Measurements from ENCODE around the gene CD209. TPM values are rescaled to one million over a fixed set of nuclear protein-coding genes. Genes with fewer than 3 reads are reported as not detected.

Gene CD209
- total and polyA plus RNA-seq, 2 donors (not counting 3 experiments of a cell fraction or from before 2014, with no cell fraction given): not detected

DNA sequence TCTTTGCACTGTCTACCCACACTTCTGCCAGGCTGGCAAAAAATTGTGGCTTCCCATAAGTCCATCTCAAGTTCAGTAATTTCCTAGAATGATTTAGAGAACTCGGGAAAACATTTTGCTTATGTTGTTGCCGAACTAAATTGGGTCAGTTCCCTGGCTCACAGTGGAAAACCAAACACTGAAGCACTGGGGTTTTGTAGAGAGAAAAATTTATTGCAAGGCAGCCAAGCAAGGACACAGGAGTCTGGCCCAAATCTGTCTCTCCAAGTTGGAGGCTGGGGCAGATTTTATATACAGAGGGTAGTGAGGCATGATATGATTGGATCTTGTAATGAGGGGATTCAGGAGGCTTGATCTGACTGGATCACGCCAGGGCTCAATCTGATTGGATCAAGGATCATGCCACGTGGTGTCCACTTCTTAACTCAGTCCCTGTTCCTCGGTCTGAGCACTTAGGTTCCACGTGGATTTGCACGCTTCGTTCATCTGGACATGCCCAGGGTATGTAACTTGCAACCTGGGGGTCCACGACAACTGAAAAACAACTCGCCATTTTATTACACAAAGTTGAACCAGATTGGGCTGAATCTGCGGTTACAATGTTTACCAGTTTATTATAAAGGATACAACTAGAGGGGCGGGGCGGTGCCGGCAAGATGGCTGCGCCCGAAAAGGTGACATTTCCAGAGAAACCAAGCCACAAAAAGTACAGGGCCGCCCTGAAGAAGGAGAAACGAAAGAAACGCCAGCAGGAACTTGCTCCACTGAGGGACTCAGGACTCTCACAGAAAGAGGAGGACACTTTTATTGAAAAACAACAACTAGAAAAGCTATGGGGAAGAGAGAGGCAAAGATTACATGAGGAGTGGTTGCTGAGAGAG, 7.3 kb downstream of the CD209 start:
- no TSS peak for BruUV-seq (replicated peaks)
- H3K4me2 ChIP-seq (ENCODE audit: insufficient read depth, low read length): no peak overlapping the region
- H2AFZ ChIP-seq (ENCODE audit: low read depth, low read length): no peak overlapping the region
- no peaks in the 10 kb centered on the region for H3K9me3 ChIP-seq (replicated peaks; ENCODE audit: control insufficient read depth, insufficient read depth, low read length)
- H3K27ac ChIP-seq (ENCODE audit: insufficient read depth, low read depth, low read length): no peak overlapping the region
- H3K4me1 ChIP-seq (ENCODE audit: control insufficient read depth, extremely low read depth, insufficient read depth, low read length): no peaks in the 10 kb centered on the region
- H3K9ac ChIP-seq (replicated peaks; ENCODE audit: extremely low read depth, insufficient read depth, low read length): no peak overlapping the region
- CTCF ChIA-PET: interaction anchor here (0.7 to 1.4 kb wide), 4 partner anchors 8 to 60 kb away, joined by 3 to 6 read pairs (median 3); partner anchors contain the start of gene CD209
- DNase-seq (ENCODE audit: low read depth, low spot score): no peak
- H3K4me3 ChIP-seq (replicated peaks in 1 of 3; ENCODE audit: insufficient read depth in 1 of 3, low read depth in 1 of 3, low read length in 3 of 3): no peak overlapping the region
- no peak for FAIRE-seq
- POLR2A ChIA-PET: no interaction called here
- TF ChIP-seq MAX (IDR thresholded peaks at IDR 0.05; ENCODE audit: insufficient read depth, insufficient read length): no peak
- no peak for TF ChIP-seq POLR2AphosphoS5 (IDR thresholded peaks at IDR 0.05; ENCODE audit: insufficient read depth, low read depth, low read length)
- TF ChIP-seq JUN (IDR thresholded peaks at IDR 0.05; ENCODE audit: borderline replicate concordance, insufficient read depth, insufficient read length, low read depth): no peak
- no peak for TF ChIP-seq GATA2 (IDR thresholded peaks at IDR 0.05; ENCODE audit: insufficient read depth, insufficient read length, low read depth, low read length)
- TF ChIP-seq FOS (IDR thresholded peaks at IDR 0.05; ENCODE audit: borderline replicate concordance, insufficient read depth, low read length): no peak
- TF ChIP-seq POLR2A (IDR thresholded peaks at IDR 0.05; ENCODE audit: low read depth, low read length): no peak
- no peak for TF ChIP-seq MYC (IDR thresholded peaks at IDR 0.05; ENCODE audit: low read depth, low read length)
- TF ChIP-seq EZH2 (IDR thresholded peaks at IDR 0.05; ENCODE audit: borderline replicate concordance, low read depth, low read length, severe bottlenecking): no peak
- TF ChIP-seq CTCF (IDR thresholded peaks at IDR 0.05; ENCODE audit: extremely low read depth in 1 of 2, insufficient read depth in 1 of 2, low read depth in 1 of 2, low read length in 2 of 2): no peak
- dilution Hi-C loops (cut with MboI; ENCODE audit: extremely low pct_ligation_motif_present, low sequenced_read_pairs): no loop called here
- intact Hi-C loops (cut with micrococcal nuclease): no loop called here
- no peaks in the 10 kb centered on the region for H3K9me1 ChIP-seq (replicated peaks; ENCODE audit: control insufficient read depth, extremely low read depth, insufficient read depth, low read length)
- no peaks in the 10 kb centered on the region for H4K20me1 ChIP-seq (replicated peaks; ENCODE audit: control insufficient read depth, extremely low read depth, insufficient read depth, low read length)
- H3K27me3 ChIP-seq (ENCODE audit: control insufficient read depth in 2 of 2, insufficient read depth in 2 of 2, low read length in 2 of 2): peaks cover 0 to 5% of the 10 kb centered on the region in 2 experiments
- H3K79me2 ChIP-seq (ENCODE audit: control insufficient read depth, insufficient read depth, low read length): no peaks in the 10 kb centered on the region
- no peaks in the 10 kb centered on the region for H3K36me3 ChIP-seq (ENCODE audit: control insufficient read depth in 2 of 2, extremely low read depth in 1 of 2, insufficient read depth in 2 of 2, low read length in 2 of 2)

Measured in endothelial cell of umbilical vein (primary cell).